Glutamatergic neuron (in vitro differentiated cells): Measurements from ENCODE around the gene KCNG2. TPM values are rescaled to one million over a fixed set of nuclear protein-coding genes. Genes with fewer than 3 reads are reported as not detected.
A peak's percentile ranks its signal among the peaks of the same experiment; 100 is the strongest.

Experiments
- DNase-seq: peaks from one replicate; pipeline ENCODE4 v3.0.0; 2022
- H3K27ac Mint-ChIP-seq: one replicate; pipeline ENCODE4 v1.8.0; 2020; ENCODE audit warnings: mild to moderate bottlenecking, mixed read lengths, inconsistent platforms; ENCODE audit not compliant: unreplicated experiment
- H3K27me3 Mint-ChIP-seq: one replicate; pipeline ENCODE4 v1.8.0; 2020; ENCODE audit warnings: mild to moderate bottlenecking, moderate library complexity, mixed read lengths, inconsistent platforms; ENCODE audit not compliant: unreplicated experiment
- H3K36me3 Mint-ChIP-seq: one replicate; pipeline ENCODE4 v1.8.0; 2020; ENCODE audit warnings: mild to moderate bottlenecking, mixed read lengths, inconsistent platforms; ENCODE audit not compliant: unreplicated experiment
- H3K4me1 Mint-ChIP-seq: one replicate; pipeline ENCODE4 v1.8.0; 2020; ENCODE audit warnings: mild to moderate bottlenecking, low read depth, mixed read lengths, inconsistent platforms; ENCODE audit not compliant: unreplicated experiment
- H3K4me3 Mint-ChIP-seq: one replicate; pipeline ENCODE4 v1.8.0; 2020; ENCODE audit warnings: mild to moderate bottlenecking, mixed read lengths, inconsistent platforms; ENCODE audit not compliant: unreplicated experiment
- H3K9me3 Mint-ChIP-seq: one replicate; pipeline ENCODE4 v1.8.0; 2020; ENCODE audit warnings: mild to moderate bottlenecking, moderate library complexity, mixed read lengths, inconsistent platforms; ENCODE audit not compliant: unreplicated experiment
- total RNA-seq: library from RNA; stranded (reverse); fragmentation: NEBNext Ultra II Directional; extraction: Animal tissue kit (Norgen Biotek cat#: 25700); gene quantifications from one replicate; pipeline ENCODE4 v1.2.1, GENCODE V29; 2021; ENCODE audit not compliant: unreplicated experiment
- TF ChIP-seq, protein P1 (sequence below): fragments of 200-600 bp; sonication (generic); IDR thresholded peaks from one replicate; pipeline ENCODE4 v1.5.0; 2021; ENCODE audit not compliant: partially characterized antibody, unreplicated experiment

KCNG2 gene
- total RNA-seq, 1 donor from 2014 or later = 1.6 TPM

GRCh38 chr18:79790996-79791972 lies 6.5 kb upstream of the KCNG2 start:
- H3K4me1 Mint-ChIP-seq = peaks cover 17% of the 10 kb centered on the region
- peaks cover 16% of the 10 kb centered on the region for H3K27me3 Mint-ChIP-seq
- H3K9me3 Mint-ChIP-seq = peaks cover 19% of the 10 kb centered on the region
- H3K27ac Mint-ChIP-seq = peak overlapping the region; percentile 11
- H3K4me3 Mint-ChIP-seq = peak overlapping the region; percentile 6
- peaks cover 12% of the 10 kb centered on the region for H3K36me3 Mint-ChIP-seq
- no peak for DNase-seq
- TF ChIP-seq, protein P1, sequence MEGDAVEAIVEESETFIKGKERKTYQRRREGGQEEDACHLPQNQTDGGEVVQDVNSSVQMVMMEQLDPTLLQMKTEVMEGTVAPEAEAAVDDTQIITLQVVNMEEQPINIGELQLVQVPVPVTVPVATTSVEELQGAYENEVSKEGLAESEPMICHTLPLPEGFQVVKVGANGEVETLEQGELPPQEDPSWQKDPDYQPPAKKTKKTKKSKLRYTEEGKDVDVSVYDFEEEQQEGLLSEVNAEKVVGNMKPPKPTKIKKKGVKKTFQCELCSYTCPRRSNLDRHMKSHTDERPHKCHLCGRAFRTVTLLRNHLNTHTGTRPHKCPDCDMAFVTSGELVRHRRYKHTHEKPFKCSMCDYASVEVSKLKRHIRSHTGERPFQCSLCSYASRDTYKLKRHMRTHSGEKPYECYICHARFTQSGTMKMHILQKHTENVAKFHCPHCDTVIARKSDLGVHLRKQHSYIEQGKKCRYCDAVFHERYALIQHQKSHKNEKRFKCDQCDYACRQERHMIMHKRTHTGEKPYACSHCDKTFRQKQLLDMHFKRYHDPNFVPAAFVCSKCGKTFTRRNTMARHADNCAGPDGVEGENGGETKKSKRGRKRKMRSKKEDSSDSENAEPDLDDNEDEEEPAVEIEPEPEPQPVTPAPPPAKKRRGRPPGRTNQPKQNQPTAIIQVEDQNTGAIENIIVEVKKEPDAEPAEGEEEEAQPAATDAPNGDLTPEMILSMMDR = no peak

- Mint-ChIP-seq H3K27me3 (peaks cover 12% of the 10 kb centered on the region), H3K4me3 (no peak overlapping the region)
Observed at GRCh38 chr18:79792096-79792987, 5.4 kb upstream of the KCNG2 start.

GRCh38 chr18:79792988-79793355 lies 4.8 kb upstream of the KCNG2 start:
- Mint-ChIP-seq H3K4me1 (peaks cover 25% of the 10 kb centered on the region), H3K36me3 (peaks cover 16% of the 10 kb centered on the region), H3K27ac (no peak overlapping the region), H3K9me3 (peaks cover 19% of the 10 kb centered on the region), H3K4me3 (no peak overlapping the region), H3K27me3 (peaks cover 10% of the 10 kb centered on the region)
- TF ChIP-seq, protein P1 = no peak
- DNase-seq = no peak

More at GRCh38 chr18:79792096-79792987, 5.4 kb upstream of the KCNG2 start:
- Mint-ChIP-seq H3K36me3 (peaks cover 14% of the 10 kb centered on the region), H3K9me3 (peaks cover 21% of the 10 kb centered on the region), H3K4me1 (peaks cover 25% of the 10 kb centered on the region), H3K27ac (no peak overlapping the region)
- DNase-seq = no peak
- TF ChIP-seq, protein P1 = no peak

DNA sequence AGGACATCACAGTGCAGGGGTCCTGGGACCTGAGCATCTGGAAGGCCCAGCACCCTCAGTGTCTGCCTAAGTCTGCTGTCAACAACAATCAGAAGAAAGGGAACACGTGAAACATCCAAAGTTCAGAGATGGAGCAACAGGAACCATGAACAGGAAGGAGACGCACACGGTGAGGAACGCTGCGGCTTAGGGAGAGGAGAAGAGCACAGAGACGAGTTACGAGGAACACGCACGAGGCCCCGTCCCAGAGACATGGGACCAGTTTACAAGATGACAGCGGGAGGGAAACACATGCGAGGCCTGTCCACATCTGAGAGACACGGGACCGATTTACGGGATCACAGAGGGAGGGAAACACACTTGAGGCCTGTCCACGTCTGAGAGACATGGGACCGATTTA lies 2.9 kb upstream of the KCNG2 start:
- TF ChIP-seq, protein P1 = no peak
- H3K4me1 Mint-ChIP-seq = peaks cover 32% of the 10 kb centered on the region
- H3K27ac Mint-ChIP-seq = no peak overlapping the region
- H3K36me3 Mint-ChIP-seq = peaks cover 16% of the 10 kb centered on the region
- H3K27me3 Mint-ChIP-seq = peaks cover 8% of the 10 kb centered on the region
- no peak overlapping the region for H3K4me3 Mint-ChIP-seq
- no peak for DNase-seq
- peaks cover 20% of the 10 kb centered on the region for H3K9me3 Mint-ChIP-seq
